ENCODE data around the gene ATP6V0D1.

- TF ChIP-seq MXI1 (IDR thresholded peaks at IDR 0.05; ENCODE audit: borderline replicate concordance, low read depth, low read length): no peak
- TF ChIP-seq CTCF (conservative IDR thresholded peaks at IDR 0.05; ENCODE audit: low read depth, low read length): no peak
- TF ChIP-seq RAD21 (IDR thresholded peaks at IDR 0.05; ENCODE audit: low read length): no peak
- no peak for TF ChIP-seq CEBPB (IDR thresholded peaks at IDR 0.05; ENCODE audit: low read depth, low read length)
- no peak for TF ChIP-seq BHLHE40 (IDR thresholded peaks at IDR 0.05; ENCODE audit: low read depth, low read length)
- TF ChIP-seq POLR2A (IDR thresholded peaks at IDR 0.05; ENCODE audit: low read depth, low read length): no peak
- TF ChIP-seq USF2 (IDR thresholded peaks at IDR 0.05; ENCODE audit: low read depth, low read length): no peak
- no peak for TF ChIP-seq RCOR1 (IDR thresholded peaks at IDR 0.05; ENCODE audit: insufficient replicate concordance, low read length)
These were observed 28.1 kb upstream of the ATP6V0D1 start for GRCh38 chr16:67509016-67509415.
